ENCODE measurements around the gene MN1.

DNA sequence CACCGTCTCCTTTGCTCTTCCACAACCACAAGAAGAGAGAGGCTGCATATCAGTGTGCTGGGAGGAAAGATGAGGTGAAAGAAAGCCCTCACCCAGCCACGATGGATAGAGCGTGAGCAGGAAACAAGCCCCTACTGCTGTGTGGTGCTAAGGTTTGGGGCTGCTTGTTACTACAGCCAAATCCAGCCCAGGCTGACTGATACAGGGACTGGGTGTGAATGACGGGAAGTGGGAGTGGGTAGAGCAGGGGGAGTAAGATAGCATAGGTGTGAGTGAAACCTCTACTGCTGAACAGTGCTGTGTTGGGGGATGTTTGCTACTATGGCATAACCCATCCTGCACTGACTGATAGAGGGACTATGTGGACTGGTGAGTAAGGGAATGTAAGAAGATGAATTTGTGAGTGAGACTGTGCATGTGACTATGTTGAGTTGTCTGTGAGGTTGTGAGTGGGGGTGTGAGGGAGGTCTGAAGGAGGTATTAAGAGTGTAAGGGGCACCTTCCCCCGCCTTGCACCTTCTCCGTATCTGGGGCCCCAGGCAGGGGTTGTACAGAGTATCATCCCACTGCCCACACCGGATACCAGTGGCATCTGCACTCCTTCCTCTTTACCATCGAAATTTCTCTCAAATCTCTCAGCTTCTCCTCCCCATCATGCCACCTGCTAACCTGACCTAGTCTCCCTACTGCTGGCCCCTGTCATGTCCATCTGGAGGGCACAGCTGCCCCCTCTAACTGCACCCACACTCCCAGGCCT lies 91.5 kb downstream of the MN1 start:
- no peak for TF ChIP-seq ZFP3 (CRISPR knock-in tag; IDR thresholded peaks at IDR 0.05)
- TF ChIP-seq TOX (CRISPR knock-in tag; IDR thresholded peaks at IDR 0.05; ENCODE audit: borderline replicate concordance) = no peak
- TF ChIP-seq, protein P1, sequence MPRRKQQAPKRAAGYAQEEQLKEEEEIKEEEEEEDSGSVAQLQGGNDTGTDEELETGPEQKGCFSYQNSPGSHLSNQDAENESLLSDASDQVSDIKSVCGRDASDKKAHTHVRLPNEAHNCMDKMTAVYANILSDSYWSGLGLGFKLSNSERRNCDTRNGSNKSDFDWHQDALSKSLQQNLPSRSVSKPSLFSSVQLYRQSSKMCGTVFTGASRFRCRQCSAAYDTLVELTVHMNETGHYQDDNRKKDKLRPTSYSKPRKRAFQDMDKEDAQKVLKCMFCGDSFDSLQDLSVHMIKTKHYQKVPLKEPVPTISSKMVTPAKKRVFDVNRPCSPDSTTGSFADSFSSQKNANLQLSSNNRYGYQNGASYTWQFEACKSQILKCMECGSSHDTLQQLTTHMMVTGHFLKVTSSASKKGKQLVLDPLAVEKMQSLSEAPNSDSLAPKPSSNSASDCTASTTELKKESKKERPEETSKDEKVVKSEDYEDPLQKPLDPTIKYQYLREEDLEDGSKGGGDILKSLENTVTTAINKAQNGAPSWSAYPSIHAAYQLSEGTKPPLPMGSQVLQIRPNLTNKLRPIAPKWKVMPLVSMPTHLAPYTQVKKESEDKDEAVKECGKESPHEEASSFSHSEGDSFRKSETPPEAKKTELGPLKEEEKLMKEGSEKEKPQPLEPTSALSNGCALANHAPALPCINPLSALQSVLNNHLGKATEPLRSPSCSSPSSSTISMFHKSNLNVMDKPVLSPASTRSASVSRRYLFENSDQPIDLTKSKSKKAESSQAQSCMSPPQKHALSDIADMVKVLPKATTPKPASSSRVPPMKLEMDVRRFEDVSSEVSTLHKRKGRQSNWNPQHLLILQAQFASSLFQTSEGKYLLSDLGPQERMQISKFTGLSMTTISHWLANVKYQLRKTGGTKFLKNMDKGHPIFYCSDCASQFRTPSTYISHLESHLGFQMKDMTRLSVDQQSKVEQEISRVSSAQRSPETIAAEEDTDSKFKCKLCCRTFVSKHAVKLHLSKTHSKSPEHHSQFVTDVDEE (CRISPR knock-in tag; IDR thresholded peaks at IDR 0.05) = no peak
- TF ChIP-seq ZFP30 (CRISPR knock-in tag; IDR thresholded peaks at IDR 0.05) = no peak
- TF ChIP-seq, protein P2, sequence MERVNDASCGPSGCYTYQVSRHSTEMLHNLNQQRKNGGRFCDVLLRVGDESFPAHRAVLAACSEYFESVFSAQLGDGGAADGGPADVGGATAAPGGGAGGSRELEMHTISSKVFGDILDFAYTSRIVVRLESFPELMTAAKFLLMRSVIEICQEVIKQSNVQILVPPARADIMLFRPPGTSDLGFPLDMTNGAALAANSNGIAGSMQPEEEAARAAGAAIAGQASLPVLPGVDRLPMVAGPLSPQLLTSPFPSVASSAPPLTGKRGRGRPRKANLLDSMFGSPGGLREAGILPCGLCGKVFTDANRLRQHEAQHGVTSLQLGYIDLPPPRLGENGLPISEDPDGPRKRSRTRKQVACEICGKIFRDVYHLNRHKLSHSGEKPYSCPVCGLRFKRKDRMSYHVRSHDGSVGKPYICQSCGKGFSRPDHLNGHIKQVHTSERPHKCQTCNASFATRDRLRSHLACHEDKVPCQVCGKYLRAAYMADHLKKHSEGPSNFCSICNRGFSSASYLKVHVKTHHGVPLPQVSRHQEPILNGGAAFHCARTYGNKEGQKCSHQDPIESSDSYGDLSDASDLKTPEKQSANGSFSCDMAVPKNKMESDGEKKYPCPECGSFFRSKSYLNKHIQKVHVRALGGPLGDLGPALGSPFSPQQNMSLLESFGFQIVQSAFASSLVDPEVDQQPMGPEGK (CRISPR knock-in tag; IDR thresholded peaks at IDR 0.05; ENCODE audit: borderline replicate concordance) = no peak
- no peak for TF ChIP-seq RARB (CRISPR knock-in tag; IDR thresholded peaks at IDR 0.05)
- TF ChIP-seq, protein P3, sequence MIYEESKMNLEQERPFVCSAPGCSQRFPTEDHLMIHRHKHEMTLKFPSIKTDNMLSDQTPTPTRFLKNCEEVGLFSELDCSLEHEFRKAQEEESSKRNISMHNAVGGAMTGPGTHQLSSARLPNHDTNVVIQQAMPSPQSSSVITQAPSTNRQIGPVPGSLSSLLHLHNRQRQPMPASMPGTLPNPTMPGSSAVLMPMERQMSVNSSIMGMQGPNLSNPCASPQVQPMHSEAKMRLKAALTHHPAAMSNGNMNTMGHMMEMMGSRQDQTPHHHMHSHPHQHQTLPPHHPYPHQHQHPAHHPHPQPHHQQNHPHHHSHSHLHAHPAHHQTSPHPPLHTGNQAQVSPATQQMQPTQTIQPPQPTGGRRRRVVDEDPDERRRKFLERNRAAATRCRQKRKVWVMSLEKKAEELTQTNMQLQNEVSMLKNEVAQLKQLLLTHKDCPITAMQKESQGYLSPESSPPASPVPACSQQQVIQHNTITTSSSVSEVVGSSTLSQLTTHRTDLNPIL (CRISPR knock-in tag; IDR thresholded peaks at IDR 0.05; ENCODE audit: low read depth) = no peak
- TF ChIP-seq BACH2 (CRISPR knock-in tag; IDR thresholded peaks at IDR 0.05; ENCODE audit: borderline replicate concordance) = no peak
- no peak for TF ChIP-seq TCF4 (CRISPR knock-in tag; IDR thresholded peaks at IDR 0.05; ENCODE audit: borderline replicate concordance)
- no peak for TF ChIP-seq ZC3H10 (CRISPR knock-in tag; IDR thresholded peaks at IDR 0.05)
- TF ChIP-seq SNAI2 (CRISPR knock-in tag; IDR thresholded peaks at IDR 0.05) = no peak
- no peak for TF ChIP-seq ESRRG (CRISPR knock-in tag; IDR thresholded peaks at IDR 0.05)

Measured in SK-N-SH treated with all-trans-retinoic acid at 6 μM for 48 hours (cell line).